OCI-LY3 (cell line): ENCODE results near the gene BRSK1.

Experiments
- EZH2phosphoT487 ChIP-seq: fragments of 200-600 bp; shearing (Covaris generic); IDR thresholded peaks from 2 replicates; pipeline ENCODE4 v1.6.1; 2018; ENCODE audit warnings: antibody characterized with exemption, mixed run types, low read depth
- TF ChIP-seq, protein P1 (sequence below): fragments of 200-600, 300-600 bp; sonication (generic); IDR thresholded peaks from 2 replicates; pipeline ENCODE4 v1.5.1; 2014; ENCODE audit warnings: antibody characterized with exemption, low read length, low read depth

DNA sequence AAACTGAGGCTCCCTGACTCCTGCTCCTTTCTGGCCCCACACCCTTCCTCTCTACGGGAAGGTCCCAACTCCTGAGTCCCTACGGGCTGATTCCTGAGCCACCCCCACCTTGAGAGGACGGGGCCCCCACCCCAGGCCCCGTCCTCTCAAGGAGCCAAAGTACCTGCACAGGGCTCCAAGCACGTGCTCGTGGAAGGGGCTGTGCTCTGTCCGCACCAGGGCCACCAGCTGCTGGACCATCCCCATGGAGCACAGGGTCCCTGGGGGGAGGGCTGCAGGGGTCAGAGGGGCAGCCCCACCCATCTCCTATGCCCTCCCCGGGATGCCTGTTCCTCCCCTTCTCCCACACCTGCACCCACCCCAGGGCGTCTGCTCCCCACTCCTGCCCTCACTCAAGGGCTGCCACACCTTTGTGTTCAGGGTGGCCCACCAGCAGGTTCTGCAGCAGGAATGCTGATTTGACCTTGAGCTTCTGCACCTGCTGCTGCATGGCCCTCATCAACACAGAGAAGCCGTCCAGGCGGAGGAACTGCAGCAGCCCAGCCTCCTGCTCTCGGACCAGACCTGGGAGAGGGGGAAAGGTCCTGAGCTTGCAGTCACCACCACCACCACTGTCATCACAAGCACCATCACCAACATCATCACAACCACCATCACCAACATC is 17.9 kb upstream of the BRSK1 start:
- TF ChIP-seq, protein P1, sequence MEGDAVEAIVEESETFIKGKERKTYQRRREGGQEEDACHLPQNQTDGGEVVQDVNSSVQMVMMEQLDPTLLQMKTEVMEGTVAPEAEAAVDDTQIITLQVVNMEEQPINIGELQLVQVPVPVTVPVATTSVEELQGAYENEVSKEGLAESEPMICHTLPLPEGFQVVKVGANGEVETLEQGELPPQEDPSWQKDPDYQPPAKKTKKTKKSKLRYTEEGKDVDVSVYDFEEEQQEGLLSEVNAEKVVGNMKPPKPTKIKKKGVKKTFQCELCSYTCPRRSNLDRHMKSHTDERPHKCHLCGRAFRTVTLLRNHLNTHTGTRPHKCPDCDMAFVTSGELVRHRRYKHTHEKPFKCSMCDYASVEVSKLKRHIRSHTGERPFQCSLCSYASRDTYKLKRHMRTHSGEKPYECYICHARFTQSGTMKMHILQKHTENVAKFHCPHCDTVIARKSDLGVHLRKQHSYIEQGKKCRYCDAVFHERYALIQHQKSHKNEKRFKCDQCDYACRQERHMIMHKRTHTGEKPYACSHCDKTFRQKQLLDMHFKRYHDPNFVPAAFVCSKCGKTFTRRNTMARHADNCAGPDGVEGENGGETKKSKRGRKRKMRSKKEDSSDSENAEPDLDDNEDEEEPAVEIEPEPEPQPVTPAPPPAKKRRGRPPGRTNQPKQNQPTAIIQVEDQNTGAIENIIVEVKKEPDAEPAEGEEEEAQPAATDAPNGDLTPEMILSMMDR = no peak
- no peak for TF ChIP-seq EZH2phosphoT487
